ENCODE results near the gene SYNJ1.
"Not testable (repeated sequence)": the region's sequence is repeated elsewhere in the genome, so short reads cannot be mapped to it uniquely, and the experiment has no call there.

The SYNJ1 gene

DNA sequence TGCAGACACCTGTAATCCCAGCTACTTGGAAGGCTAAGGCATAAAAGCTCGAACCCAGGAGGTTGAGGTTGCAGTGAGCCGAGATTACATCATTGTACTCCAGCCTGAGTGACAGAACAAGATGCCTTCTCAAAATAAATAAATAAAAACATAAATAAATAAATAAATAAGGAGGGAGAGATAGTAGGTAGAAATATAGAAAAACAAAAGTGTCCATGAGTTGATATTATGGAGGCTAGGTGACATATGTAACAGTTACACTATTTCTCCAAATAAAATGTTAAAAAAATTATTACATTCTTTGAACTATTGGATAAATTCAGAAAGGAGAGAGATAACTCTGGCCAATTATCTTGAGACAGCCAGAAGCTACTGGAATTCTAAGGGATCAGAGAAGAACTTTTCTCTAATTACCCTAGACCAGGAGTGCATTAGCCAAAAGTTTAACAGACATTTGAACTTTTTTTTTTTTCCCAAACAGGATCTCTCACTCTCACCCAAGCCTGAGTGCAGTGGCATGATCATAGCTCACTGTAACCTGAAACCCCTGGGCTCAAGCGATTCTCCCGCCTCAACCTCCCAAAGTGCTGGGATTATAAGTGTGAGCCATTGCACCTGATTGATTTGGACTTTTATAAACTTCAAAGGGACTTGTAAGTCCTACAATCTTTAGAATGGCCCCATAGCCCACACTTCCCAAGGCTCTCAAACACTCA, 17.6 kb downstream of the SYNJ1 start:
- Histone ChIP-seq H3K27ac (ENCODE audit: low read length) (no peak overlapping the region), H3K9me3 (ENCODE audit: control insufficient read depth, low read depth, low read length) (no peaks in the 10 kb centered on the region), H3K36me3 (ENCODE audit: control insufficient read depth, low read depth, low read length) (no peaks in the 10 kb centered on the region), H3K4me1 (ENCODE audit: control insufficient read depth, low read depth, low read length) (peaks cover 4% of the 10 kb centered on the region), H3K27me3 (ENCODE audit: control insufficient read depth, insufficient read depth, low read length) (no peaks in the 10 kb centered on the region), H3K9ac (ENCODE audit: low read length) (no peak overlapping the region), H3K4me3 (ENCODE audit: low read length) (no peak overlapping the region)

DNA sequence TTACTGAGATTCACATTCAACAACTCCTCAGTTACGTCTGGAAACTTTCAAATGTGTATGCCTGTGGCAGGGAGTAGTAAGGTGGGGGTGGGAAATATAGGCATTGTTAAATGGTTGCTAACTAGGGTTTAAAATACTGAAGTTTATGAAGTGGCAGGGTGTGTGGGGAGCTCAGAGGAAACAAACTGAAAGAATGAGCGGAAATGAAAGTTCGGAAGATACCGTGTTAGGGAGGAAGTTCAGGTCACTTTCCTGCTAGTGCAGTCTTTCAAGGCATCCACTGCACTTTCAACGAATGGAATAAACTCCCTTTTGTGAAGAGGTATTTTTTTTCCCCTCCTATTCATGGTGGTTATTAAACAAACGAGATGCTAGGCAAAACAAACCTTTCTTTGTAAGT, 19.7 kb downstream of the SYNJ1 start:
- H3K4me1 ChIP-seq (ENCODE audit: control insufficient read depth, low read depth, low read length): peaks cover 4% of the 10 kb centered on the region
- no peaks in the 10 kb centered on the region for H3K27me3 ChIP-seq (ENCODE audit: control insufficient read depth, insufficient read depth, low read length)
- no peaks in the 10 kb centered on the region for H3K36me3 ChIP-seq (ENCODE audit: control insufficient read depth, low read depth, low read length)

DNA sequence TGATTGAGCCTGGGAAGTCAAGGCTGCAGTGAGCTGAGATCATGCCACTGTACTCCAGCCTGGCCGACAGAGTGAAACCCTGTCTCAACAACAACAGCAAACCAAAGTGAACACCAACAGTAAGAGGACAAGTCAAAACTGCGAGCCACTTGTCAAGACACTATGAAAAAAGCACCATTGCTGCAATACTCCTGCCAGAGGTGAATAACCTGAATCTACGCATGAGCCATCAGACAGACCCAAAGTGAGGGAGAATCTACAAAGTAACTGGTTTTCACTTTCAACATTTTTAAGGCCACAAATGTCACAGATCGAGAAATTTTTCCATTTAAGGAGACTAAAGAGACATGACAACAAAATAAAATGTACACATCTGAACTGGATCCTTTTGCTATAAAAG, 21.9 kb downstream of the SYNJ1 start:
- Histone ChIP-seq H3K27me3 (ENCODE audit: control insufficient read depth, insufficient read depth, low read length) (no peaks in the 10 kb centered on the region), H3K27ac (ENCODE audit: low read length) (no peak overlapping the region), H3K9me3 (ENCODE audit: control insufficient read depth, low read depth, low read length) (no peaks in the 10 kb centered on the region), H3K4me3 (ENCODE audit: low read length) (no peak overlapping the region), H3K36me3 (ENCODE audit: control insufficient read depth, low read depth, low read length) (no peaks in the 10 kb centered on the region), H3K9ac (ENCODE audit: low read length) (no peak overlapping the region), H3K4me1 (ENCODE audit: control insufficient read depth, low read depth, low read length) (peaks cover 4% of the 10 kb centered on the region)

More for the DNA sequence above, 19.7 kb downstream of the SYNJ1 start:
- no peak overlapping the region for H3K27ac ChIP-seq (ENCODE audit: low read length)
- no peaks in the 10 kb centered on the region for H3K9me3 ChIP-seq (ENCODE audit: control insufficient read depth, low read depth, low read length)
- H3K9ac ChIP-seq (ENCODE audit: low read length): no peak overlapping the region
- no peak overlapping the region for H3K4me3 ChIP-seq (ENCODE audit: low read length)

DNA sequence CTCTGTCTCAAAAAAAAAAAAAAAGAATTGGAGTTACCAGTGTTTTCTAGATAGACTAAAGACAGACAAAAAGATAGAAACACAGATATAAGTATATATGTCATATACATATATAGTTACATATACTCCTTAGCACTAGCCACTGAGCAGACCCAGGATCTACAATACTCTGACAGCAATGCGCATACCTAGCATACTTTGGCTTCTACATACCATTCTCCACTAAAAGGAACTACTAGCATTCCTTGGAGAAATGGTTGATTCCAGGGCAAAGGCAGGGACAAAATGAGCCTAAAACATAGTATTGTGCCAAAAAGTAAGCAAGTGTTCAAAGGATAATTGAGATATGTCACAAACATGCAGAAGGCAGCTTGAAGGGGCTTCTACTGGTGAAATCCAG, 22.7 kb downstream of the SYNJ1 start:
- H3K9ac ChIP-seq (ENCODE audit: low read length): no peak overlapping the region
- H3K9me3 ChIP-seq (ENCODE audit: control insufficient read depth, low read depth, low read length): no peaks in the 10 kb centered on the region
- H3K27ac ChIP-seq (ENCODE audit: low read length): no peak overlapping the region

DNA sequence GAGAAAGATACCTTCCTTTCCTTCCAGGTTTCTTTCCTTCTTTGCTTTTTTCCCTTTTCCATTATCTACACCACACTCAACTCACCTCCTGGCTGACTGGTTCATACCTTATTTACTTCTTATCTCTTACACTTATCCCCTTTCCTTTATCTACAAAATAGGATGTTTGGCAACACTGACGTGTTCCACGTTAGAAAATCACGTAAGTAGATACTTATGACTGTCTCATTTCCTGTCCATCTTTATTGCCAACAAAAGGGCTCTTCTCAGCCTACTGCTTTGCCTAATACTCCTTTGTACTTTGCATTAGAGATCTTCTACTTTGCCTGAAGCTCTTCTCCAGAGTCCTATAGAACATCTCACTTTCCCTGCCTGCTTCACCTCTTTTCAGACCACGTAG, 25.1 kb downstream of the SYNJ1 start:
- H3K4me1 ChIP-seq (ENCODE audit: control insufficient read depth, low read depth, low read length): no peaks in the 10 kb centered on the region
- no peaks in the 10 kb centered on the region for H3K27me3 ChIP-seq (ENCODE audit: control insufficient read depth, insufficient read depth, low read length)
- no peak overlapping the region for H3K9ac ChIP-seq (ENCODE audit: low read length)
- H3K36me3 ChIP-seq (ENCODE audit: control insufficient read depth, low read depth, low read length): no peaks in the 10 kb centered on the region
- no peak overlapping the region for H3K27ac ChIP-seq (ENCODE audit: low read length)
- no peak overlapping the region for H3K4me3 ChIP-seq (ENCODE audit: low read length)
- H3K9me3 ChIP-seq (ENCODE audit: control insufficient read depth, low read depth, low read length): no peaks in the 10 kb centered on the region

More for the DNA sequence above, 22.7 kb downstream of the SYNJ1 start:
- Histone ChIP-seq H3K36me3 (ENCODE audit: control insufficient read depth, low read depth, low read length) (no peaks in the 10 kb centered on the region), H3K4me1 (ENCODE audit: control insufficient read depth, low read depth, low read length) (no peaks in the 10 kb centered on the region), H3K4me3 (ENCODE audit: low read length) (no peak overlapping the region), H3K27me3 (ENCODE audit: control insufficient read depth, insufficient read depth, low read length) (no peaks in the 10 kb centered on the region)

DNA sequence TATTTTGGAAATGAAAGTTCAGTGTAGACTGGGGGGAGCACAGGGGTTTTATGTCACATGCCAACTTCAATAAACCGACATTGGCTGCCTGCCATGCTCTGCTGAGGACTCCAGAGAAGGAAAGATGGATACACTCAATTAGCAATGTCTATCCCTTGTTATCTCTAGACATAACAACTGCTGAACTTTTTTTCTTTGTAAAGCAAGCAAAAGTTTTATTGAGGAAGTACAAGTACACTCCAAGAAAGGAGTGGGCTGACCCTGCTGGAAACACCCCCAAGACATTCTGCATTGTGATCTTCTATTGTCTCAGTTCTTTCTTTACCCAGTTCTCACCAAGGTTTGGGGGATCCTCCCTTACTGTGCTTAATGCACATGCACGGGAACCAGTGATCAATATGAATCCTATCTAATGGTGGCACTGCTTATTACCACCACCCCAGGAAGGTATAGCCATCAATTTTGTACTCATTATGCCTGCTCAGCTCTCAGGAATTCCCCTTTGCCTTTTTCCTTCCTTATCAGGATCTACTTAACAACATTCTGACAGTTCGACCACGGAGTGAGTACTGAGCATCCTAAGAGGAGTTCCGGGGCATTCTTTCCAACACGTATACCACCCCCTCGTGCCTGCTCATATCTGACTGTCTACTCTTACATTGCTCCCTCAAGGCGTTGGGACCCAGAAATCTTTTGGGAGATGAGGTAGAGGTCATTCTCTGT, 28.7 kb downstream of the SYNJ1 start:
- Histone ChIP-seq H3K27me3 (ENCODE audit: control insufficient read depth, insufficient read depth, low read length) (no peaks in the 10 kb centered on the region), H3K9ac (ENCODE audit: low read length) (no peak overlapping the region), H3K9me3 (ENCODE audit: control insufficient read depth, low read depth, low read length) (no peaks in the 10 kb centered on the region), H3K4me1 (ENCODE audit: control insufficient read depth, low read depth, low read length) (no peaks in the 10 kb centered on the region), H3K4me3 (ENCODE audit: low read length) (no peak overlapping the region), H3K27ac (ENCODE audit: low read length) (no peak overlapping the region), H3K36me3 (ENCODE audit: control insufficient read depth, low read depth, low read length) (no peaks in the 10 kb centered on the region)

DNA sequence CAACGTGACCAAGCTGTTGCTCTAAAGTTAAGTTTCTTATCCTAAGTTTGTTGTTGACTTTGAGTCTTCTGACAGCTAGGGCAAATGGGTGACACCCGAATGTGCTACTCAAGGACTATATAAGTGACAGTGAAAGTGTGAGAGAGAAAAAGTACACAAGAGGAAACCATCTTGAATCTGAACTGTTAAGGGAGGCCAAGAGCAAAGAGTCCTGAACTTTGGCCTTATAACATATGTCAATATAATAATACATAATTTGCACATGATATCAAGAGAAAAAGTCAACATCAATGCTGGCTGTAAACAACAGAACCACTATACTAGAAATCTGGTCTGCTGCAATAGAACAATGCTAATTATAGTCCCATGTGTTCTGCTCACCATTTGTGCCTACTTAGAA, 29.5 kb downstream of the SYNJ1 start:
- Histone ChIP-seq H3K4me3 (ENCODE audit: low read length) (no peak overlapping the region), H3K27me3 (ENCODE audit: control insufficient read depth, insufficient read depth, low read length) (no peaks in the 10 kb centered on the region), H3K9me3 (ENCODE audit: control insufficient read depth, low read depth, low read length) (no peaks in the 10 kb centered on the region), H3K9ac (ENCODE audit: low read length) (no peak overlapping the region), H3K27ac (ENCODE audit: low read length) (no peak overlapping the region), H3K36me3 (ENCODE audit: control insufficient read depth, low read depth, low read length) (no peaks in the 10 kb centered on the region), H3K4me1 (ENCODE audit: control insufficient read depth, low read depth, low read length) (no peaks in the 10 kb centered on the region)

DNA sequence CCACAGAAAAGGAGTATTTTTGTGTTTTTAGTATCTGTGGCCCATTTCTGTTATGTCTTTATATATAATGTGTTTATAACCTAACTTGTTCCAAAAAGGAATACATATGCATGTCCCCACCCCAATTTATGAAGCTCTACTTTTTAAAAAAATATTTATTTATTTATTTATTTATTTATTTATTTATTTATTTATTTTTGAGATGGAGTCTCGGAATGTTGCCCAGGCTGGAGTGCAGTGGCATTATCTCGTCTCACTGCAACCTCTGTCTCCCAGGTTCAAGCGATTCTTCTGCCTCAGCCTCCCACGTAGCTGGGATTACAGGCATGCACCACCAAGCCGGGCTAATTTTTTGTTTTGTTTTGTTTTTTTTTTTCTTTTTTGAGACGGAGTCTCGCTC, 32.3 kb downstream of the SYNJ1 start:
- not testable (repeated sequence) for H3K27me3 ChIP-seq (ENCODE audit: control insufficient read depth, insufficient read depth, low read length); H3K4me3 ChIP-seq (ENCODE audit: low read length); H3K27ac ChIP-seq (ENCODE audit: low read length); H3K36me3 ChIP-seq (ENCODE audit: control insufficient read depth, low read depth, low read length); H3K9ac ChIP-seq (ENCODE audit: low read length); H3K9me3 ChIP-seq (ENCODE audit: control insufficient read depth, low read depth, low read length); H3K4me1 ChIP-seq (ENCODE audit: control insufficient read depth, low read depth, low read length)

DNA sequence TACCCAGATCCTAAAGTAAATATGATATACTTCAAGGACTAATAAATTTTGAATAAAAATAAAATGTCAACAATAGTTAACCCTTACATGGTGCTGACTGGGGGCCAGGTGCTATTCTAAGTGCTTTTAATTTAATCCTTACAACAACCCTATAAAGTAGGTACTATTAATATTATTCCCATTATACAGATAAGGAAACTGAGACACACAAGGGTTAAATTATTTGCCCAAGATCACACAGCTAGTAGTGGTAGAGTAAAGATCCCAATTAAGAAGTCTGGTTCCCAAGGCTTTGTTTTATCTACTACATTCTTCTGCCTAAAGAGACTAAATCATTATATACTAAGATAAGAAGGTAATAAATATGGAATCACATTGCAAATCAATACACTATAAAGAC, 34.2 kb downstream of the SYNJ1 start:
- Histone ChIP-seq H3K36me3 (ENCODE audit: control insufficient read depth, low read depth, low read length) (no peaks in the 10 kb centered on the region), H3K4me3 (ENCODE audit: low read length) (no peak overlapping the region), H3K27ac (ENCODE audit: low read length) (no peak overlapping the region), H3K9ac (ENCODE audit: low read length) (no peak overlapping the region), H3K27me3 (ENCODE audit: control insufficient read depth, insufficient read depth, low read length) (no peaks in the 10 kb centered on the region), H3K9me3 (ENCODE audit: control insufficient read depth, low read depth, low read length) (no peaks in the 10 kb centered on the region), H3K4me1 (ENCODE audit: control insufficient read depth, low read depth, low read length) (no peaks in the 10 kb centered on the region)

DNA sequence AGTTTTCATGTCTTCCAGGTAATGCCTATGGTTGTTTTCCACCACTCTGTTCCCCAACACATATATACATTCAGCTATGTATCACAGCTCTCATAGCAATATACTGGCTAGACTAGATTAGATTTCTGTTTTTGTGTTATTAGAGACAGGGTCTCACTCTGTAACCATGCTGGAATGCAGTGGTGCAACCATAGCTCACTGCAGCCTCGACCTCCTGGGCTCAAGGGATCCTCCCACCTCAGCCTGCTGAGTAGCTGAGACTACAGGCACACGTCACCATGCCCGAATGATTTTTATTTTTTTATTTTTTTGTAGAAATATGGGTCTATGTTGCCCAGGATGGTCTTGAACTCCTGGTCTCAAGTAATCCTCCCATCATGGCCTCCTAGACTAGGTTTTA, 37.7 kb downstream of the SYNJ1 start:
- Histone ChIP-seq H3K4me1 (ENCODE audit: control insufficient read depth, low read depth, low read length) (no peaks in the 10 kb centered on the region), H3K9me3 (ENCODE audit: control insufficient read depth, low read depth, low read length) (no peaks in the 10 kb centered on the region), H3K36me3 (ENCODE audit: control insufficient read depth, low read depth, low read length) (no peaks in the 10 kb centered on the region), H3K9ac (ENCODE audit: low read length) (no peak overlapping the region), H3K4me3 (ENCODE audit: low read length) (no peak overlapping the region), H3K27me3 (ENCODE audit: control insufficient read depth, insufficient read depth, low read length) (no peaks in the 10 kb centered on the region), H3K27ac (ENCODE audit: low read length) (no peak overlapping the region)

DNA sequence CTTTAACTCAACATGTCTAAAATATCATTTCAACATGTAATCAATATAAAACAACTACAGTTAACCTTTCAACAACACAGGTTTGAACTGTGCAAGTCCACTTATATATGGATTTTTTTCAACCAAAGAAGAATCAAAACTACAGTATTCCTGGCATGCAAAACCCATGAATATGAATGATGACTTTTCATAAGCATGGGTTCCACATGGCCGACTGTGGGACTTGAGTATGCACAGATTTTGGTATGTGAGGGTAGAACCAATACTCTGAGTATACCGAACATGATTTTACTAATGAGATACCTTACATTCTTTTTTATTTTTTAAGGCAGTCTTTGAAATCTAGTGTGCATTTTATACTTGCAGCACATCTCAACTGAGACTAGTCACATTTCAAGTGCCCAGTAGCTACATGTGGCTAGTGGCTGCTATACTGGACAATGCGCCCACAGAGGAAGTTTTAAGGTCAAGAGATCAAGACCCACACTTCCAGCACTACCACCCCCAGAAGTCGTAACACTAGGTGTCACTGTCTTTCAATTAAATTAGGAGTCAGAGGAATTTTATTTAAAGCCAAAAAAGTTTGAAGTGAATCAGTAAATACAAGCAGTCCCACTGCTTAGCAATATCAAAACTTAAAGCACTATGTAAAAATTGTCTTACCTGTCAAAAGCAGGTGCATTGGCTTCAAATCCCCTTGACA, 40.0 kb downstream of the SYNJ1 start:
- no peaks in the 10 kb centered on the region for H3K9me3 ChIP-seq (ENCODE audit: control insufficient read depth, low read depth, low read length)
- H3K36me3 ChIP-seq (ENCODE audit: control insufficient read depth, low read depth, low read length): no peaks in the 10 kb centered on the region
- no peak overlapping the region for H3K27ac ChIP-seq (ENCODE audit: low read length)

More for the DNA sequence above, 40.0 kb downstream of the SYNJ1 start:
- no peak overlapping the region for H3K9ac ChIP-seq (ENCODE audit: low read length)
- H3K4me3 ChIP-seq (ENCODE audit: low read length): no peak overlapping the region
- no peaks in the 10 kb centered on the region for H3K27me3 ChIP-seq (ENCODE audit: control insufficient read depth, insufficient read depth, low read length)
- H3K4me1 ChIP-seq (ENCODE audit: control insufficient read depth, low read depth, low read length): no peaks in the 10 kb centered on the region
